ENCODE results near the gene RFPL1.

The RFPL1 gene

DNA sequence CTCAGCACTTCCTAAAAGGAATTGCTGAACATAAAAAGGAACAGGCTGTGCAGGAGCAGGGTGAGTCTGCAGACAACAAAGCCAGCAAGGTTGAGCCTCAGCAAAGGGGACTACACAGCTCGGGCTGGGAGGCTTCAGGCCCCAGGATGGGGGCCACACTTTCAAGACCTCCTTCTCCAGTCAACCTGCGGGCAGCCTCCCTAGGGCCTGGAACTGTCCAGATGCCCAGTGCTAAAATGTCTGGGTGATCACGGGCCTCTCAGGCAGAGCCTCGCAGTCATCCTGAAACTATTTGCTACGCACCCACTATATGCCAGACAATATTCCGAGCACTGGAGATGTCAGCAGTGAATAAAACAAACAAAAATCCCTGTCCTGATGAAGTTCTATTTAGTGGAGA is 37.7 kb downstream of the RFPL1 start:
- no peaks in the 10 kb centered on the region for H3K9me2 ChIP-seq (replicated peaks; ENCODE audit: insufficient read depth, low read length)
- no peaks in the 10 kb centered on the region for H3K79me2 ChIP-seq (ENCODE audit: insufficient read depth, low read length)
- H3K36me3 ChIP-seq (ENCODE audit: low read length), result no peaks in the 10 kb centered on the region
- no peak for TF ChIP-seq EZH2phosphoT487 (conservative IDR thresholded peaks at IDR 0.05; ENCODE audit: low read length)
- TF ChIP-seq, protein P1, sequence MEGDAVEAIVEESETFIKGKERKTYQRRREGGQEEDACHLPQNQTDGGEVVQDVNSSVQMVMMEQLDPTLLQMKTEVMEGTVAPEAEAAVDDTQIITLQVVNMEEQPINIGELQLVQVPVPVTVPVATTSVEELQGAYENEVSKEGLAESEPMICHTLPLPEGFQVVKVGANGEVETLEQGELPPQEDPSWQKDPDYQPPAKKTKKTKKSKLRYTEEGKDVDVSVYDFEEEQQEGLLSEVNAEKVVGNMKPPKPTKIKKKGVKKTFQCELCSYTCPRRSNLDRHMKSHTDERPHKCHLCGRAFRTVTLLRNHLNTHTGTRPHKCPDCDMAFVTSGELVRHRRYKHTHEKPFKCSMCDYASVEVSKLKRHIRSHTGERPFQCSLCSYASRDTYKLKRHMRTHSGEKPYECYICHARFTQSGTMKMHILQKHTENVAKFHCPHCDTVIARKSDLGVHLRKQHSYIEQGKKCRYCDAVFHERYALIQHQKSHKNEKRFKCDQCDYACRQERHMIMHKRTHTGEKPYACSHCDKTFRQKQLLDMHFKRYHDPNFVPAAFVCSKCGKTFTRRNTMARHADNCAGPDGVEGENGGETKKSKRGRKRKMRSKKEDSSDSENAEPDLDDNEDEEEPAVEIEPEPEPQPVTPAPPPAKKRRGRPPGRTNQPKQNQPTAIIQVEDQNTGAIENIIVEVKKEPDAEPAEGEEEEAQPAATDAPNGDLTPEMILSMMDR (IDR thresholded peaks at IDR 0.05; ENCODE audit: insufficient read depth, low read length, poor library complexity, severe bottlenecking), result no peak
- no peak overlapping the region for H3K9ac ChIP-seq (ENCODE audit: low read length)
- no peaks in the 10 kb centered on the region for H4K20me1 ChIP-seq (ENCODE audit: low read depth, low read length)
- no peak overlapping the region for H2AFZ ChIP-seq (ENCODE audit: low read depth, low read length, severe bottlenecking)
- H3K27me3 ChIP-seq (ENCODE audit: low read length), result no peaks in the 10 kb centered on the region
- no peaks in the 10 kb centered on the region for H3K9me3 ChIP-seq (ENCODE audit: insufficient read depth, low read length)
- H3K27ac ChIP-seq (ENCODE audit: low read depth, low read length), result no peak overlapping the region
- H3F3A ChIP-seq (ENCODE audit: insufficient read depth), result no peaks in the 10 kb centered on the region
- no peak overlapping the region for H3K4me2 ChIP-seq (ENCODE audit: low read depth, low read length, poor library complexity, severe bottlenecking)
- no peak overlapping the region for H3K4me3 ChIP-seq (ENCODE audit: insufficient read depth, low read length, poor library complexity, severe bottlenecking)

DNA sequence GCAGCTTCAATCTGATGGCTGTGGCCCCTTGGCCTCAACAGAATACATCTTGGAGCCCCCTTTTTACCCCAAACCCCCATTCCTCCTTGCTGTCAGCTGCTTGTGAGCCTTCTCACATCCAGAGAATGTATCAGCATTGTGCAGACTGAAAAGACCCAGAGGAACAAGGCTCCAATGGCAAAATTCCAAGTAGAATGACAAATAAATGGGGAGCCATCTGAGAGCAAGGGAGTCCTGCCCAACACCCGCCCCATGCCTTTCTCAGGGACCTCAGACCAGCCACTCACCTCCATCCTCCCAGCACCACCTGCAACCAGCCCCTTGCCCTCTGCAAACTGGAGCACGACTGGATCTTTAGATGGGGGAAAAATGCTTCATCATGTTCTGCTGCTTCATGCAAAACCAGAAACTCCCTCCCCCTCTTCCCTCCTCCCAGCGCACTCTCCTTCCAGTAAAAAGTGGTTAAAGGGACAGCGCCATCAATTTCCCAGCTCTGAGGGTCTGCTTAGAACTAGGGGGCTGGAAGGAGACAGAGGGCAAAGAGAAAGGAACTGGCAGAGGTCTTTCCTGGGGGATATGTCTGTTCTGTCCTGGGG is 39.4 kb downstream of the RFPL1 start:
- Histone ChIP-seq H3K9ac (ENCODE audit: low read length) (no peak overlapping the region), H3K4me2 (ENCODE audit: low read depth, low read length, poor library complexity, severe bottlenecking) (no peak overlapping the region), H2AFZ (ENCODE audit: low read depth, low read length, severe bottlenecking) (no peak overlapping the region), H3K4me3 (ENCODE audit: insufficient read depth, low read length, poor library complexity, severe bottlenecking) (no peak overlapping the region), H4K20me1 (ENCODE audit: low read depth, low read length) (no peaks in the 10 kb centered on the region), H3K27me3 (ENCODE audit: low read length) (no peaks in the 10 kb centered on the region), H3K9me3 (ENCODE audit: insufficient read depth, low read length) (no peaks in the 10 kb centered on the region), H3F3A (ENCODE audit: insufficient read depth) (no peaks in the 10 kb centered on the region), H3K36me3 (ENCODE audit: low read length) (no peaks in the 10 kb centered on the region), H3K27ac (ENCODE audit: low read depth, low read length) (no peak overlapping the region), H3K79me2 (ENCODE audit: insufficient read depth, low read length) (no peaks in the 10 kb centered on the region), H3K9me2 (replicated peaks; ENCODE audit: insufficient read depth, low read length) (no peaks in the 10 kb centered on the region)
- TF ChIP-seq, protein P1 (IDR thresholded peaks at IDR 0.05; ENCODE audit: insufficient read depth, low read length, poor library complexity, severe bottlenecking), result no peak
- no peak for TF ChIP-seq EZH2phosphoT487 (conservative IDR thresholded peaks at IDR 0.05; ENCODE audit: low read length)

DNA sequence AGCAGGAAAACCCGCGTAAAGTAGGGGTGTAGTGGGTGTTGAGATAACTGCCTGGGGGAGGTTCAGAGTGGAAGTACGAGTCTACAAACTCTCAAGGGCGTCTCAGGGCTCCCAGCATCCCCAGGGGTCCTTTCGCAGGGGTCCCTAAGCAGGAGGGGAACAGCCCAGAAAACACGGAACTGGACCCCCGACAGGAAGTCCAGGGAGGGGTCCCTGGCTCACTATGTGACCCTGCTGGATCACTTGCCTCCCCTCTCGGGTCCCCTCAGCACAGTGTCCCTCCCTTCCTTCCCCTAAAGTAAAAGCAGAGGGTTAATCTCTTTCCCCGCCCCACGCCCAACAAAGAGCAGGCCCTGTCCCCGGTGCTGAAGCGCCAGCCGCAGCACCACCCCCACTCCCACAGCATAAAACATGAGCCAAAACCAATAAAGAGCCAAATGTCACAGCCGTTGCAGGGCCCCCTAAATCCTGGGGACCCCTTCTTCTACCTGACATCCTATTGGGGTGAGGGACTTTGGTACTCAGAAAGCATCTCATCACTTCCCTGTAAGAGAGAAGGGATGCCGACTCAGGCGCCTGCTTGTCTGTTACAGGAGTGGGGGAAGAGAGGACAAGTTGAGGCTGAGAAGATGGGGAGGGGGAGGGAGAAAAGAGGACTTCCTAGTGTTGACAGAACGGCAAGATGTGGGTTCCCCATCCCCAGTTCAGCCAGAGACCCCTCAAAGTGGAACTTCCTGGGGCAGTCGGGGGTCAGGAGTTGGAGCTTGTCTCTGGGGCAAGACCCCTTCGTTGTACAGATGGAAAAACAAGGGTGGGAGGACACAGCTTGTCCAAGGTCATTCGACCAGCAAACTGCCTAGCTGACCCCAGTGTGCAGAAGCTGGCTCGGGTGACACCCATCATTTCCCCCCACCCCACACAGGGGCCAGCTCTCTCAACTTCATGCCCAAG is 40.2 kb downstream of the RFPL1 start:
- Histone ChIP-seq H3K9ac (ENCODE audit: low read length) (no peak overlapping the region), H4K20me1 (ENCODE audit: low read depth, low read length) (no peaks in the 10 kb centered on the region), H3K27me3 (ENCODE audit: low read length) (no peaks in the 10 kb centered on the region), H3K4me3 (ENCODE audit: insufficient read depth, low read length, poor library complexity, severe bottlenecking) (no peak overlapping the region), H3K79me2 (ENCODE audit: insufficient read depth, low read length) (no peaks in the 10 kb centered on the region), H2AFZ (ENCODE audit: low read depth, low read length, severe bottlenecking) (no peak overlapping the region), H3K4me2 (ENCODE audit: low read depth, low read length, poor library complexity, severe bottlenecking) (no peak overlapping the region), H3F3A (ENCODE audit: insufficient read depth) (no peaks in the 10 kb centered on the region), H3K9me3 (ENCODE audit: insufficient read depth, low read length) (no peaks in the 10 kb centered on the region), H3K27ac (ENCODE audit: low read depth, low read length) (no peak overlapping the region), H3K36me3 (ENCODE audit: low read length) (no peaks in the 10 kb centered on the region), H3K9me2 (replicated peaks; ENCODE audit: insufficient read depth, low read length) (no peaks in the 10 kb centered on the region)
- no peak for TF ChIP-seq EZH2phosphoT487 (conservative IDR thresholded peaks at IDR 0.05; ENCODE audit: low read length)
- TF ChIP-seq, protein P1 (IDR thresholded peaks at IDR 0.05; ENCODE audit: insufficient read depth, low read length, poor library complexity, severe bottlenecking), result no peak
